LoVo (cell line): Measurements from ENCODE around the gene TSPAN9.
A peak's percentile ranks its signal among the peaks of the same experiment; 100 is the strongest.

Experiments used
- DNase-seq: peaks from one replicate; pipeline ENCODE4 v3.0.0-alpha.2; 2016; ENCODE audit warnings: low spot score

The TSPAN9 gene

GRCh38 chr12:3124917-3125316 lies 47.7 kb downstream of the TSPAN9 start:
- DNase-seq = no peak

- no peak for DNase-seq
Measured at GRCh38 chr12:3125674-3126073, 48.5 kb downstream of the TSPAN9 start.

DNA sequence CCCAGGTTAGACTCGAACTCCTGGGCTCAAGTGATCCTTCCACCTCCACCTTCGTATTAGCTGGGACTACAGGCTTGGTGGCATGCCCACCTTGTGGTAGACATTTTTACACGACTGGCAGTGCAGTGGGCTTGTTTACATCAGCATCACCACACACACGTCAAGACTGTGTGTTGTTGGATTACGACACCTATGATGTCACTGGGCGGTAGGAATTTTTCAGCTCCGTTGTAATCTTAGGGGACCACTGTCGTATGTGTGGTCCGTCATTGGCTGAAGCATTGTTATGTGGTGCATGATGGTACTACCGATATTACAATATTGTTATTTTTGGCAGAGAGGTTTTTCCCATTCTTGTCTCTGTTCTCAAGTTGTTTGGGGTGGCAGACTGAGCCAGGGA lies 50.7 kb downstream of the TSPAN9 start:
- DNase-seq = no peak

DNA sequence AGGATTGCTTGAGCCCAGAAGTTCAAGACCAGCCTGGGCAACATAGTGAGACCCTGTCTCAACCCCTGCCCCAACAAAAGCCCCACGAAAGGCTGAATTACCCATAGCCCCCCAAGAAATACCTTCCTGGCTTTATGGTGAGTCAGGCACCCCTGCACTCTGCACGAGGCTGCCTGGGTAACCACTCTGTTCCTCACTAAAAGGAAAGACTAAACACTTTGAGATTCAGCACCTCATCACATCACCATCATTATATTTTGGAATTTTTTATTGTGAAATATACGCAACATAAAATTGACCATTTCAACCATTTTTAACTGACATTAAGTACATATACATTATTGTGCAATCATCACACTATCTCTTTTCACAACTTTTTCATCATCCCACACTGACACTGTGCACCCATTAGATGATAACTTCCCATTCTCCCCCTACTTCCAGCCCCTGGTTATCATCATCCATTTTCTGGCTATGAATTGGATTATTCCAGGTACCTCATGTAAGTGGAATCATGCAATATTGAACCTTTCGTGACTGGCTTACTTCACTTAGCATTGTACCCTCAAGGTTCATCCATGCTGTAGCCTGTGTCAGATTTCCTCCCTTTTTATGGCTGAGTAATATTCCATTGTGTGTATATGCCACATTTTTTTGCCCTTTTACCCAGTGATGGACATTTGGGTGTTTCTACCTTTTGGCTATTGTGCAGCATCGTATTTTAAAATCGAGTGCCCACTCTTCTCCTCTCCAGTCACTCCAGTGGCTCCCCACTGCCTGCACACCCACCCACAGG lies 51.5 kb downstream of the TSPAN9 start:
- no peak for DNase-seq

GRCh38 chr12:3129301-3130056 lies 52.3 kb downstream of the TSPAN9 start:
- no peak for DNase-seq

DNA sequence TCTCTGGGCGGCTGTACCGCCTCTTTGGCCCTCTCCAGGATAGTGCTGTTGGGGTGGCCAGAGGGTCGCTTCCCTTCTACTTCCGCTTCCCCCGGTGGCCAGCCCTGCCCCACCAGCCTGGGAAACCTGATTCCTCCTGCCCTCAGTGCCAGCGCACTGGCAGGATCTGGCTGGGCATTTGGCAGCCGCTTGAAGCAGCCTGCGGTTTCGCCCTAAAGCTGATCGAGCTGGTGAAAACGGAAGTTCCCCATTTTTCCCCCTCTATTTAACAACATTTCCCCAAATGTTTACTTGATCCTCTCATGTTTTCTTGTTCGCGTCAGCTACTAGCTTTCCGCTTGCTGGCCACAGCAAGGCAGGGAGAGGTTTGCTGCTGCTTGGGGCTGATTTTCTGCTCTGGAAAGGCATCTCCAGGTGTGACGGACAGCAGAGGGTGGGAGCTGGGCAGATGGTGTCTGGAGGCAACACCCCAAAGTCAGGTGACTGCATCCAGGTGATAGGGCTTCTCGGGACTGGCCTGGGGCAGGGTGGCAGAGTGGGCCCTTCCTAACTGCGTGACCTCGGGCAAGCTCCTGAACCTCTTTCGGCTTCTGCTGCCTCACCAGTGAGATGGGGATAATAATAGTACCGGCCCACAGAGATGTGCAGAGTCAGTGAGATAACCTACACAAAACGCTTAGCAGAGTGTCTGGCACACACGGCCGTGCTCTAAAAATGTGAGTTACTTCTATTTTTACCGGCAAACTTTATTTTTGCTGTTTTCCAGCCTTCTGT lies 53.1 kb downstream of the TSPAN9 start:
- DNase-seq = no peak

DNA sequence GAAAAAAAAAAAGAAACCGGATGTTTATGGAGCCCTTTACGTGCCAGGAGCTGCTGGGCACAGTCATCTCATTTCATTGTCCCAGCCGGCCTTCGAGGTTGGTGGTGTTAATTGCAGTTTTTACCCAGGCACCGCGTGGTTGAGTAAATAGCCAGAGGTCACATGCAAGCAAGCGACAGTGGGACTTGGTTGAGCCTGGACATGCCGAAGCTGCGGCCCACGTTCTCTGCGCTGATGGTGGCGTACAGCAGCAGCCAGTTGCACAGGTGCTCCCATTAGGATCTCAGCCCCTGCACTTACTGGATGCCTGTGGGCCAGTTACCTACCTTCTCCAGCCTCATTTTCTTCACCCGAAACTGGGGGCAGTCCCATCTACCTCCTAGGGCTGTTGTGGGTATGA lies 54.0 kb downstream of the TSPAN9 start:
- DNase-seq = no peak

DNA sequence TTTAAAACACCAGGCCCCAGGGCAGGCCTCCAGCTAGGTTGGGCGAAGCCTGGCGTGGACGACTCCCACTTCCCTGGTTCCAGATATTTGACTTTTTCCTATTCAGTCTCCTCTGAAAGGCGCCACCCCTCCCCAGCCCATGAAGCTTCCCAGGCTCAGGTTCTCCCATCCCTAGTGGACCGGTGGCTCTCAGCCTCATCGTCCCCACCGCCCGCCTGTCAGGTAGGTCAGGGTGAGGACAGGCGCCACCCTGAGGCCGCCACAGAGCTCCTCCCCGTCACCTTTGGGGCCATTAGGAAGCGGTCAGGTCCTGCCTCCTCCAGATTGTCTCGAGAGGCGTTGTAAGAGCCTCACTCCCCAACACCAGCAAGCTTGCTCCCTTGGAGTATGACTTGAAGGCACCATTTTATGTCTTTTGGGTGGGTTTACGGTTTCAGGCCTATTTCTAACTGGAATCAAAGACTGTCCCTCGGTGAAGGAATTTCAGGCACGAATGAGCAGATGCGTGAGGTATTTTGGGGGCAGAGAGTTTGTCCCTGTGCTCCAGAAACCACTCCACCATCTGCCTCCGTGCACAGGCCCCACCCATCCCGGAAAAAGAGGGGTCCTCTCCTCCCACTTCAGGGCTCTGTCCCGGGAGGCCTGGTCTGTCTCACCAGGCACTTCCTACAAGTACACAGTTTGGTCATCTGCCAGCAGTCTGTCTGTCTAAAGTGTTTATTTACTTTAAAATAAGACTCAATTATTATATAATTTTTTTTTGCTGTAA lies 55.6 kb downstream of the TSPAN9 start:
- DNase-seq = no peak

- DNase-seq = no peak
Measured at GRCh38 chr12:3133405-3133783, 56.2 kb downstream of the TSPAN9 start.

GRCh38 chr12:3134126-3134525 lies 56.9 kb downstream of the TSPAN9 start:
- DNase-seq = no peak

- DNase-seq = no peak
Measured at GRCh38 chr12:3134526-3135135, 57.5 kb downstream of the TSPAN9 start.

GRCh38 chr12:3135522-3136461 lies 58.6 kb downstream of the TSPAN9 start:
- peak; percentile 68 for DNase-seq

DNA sequence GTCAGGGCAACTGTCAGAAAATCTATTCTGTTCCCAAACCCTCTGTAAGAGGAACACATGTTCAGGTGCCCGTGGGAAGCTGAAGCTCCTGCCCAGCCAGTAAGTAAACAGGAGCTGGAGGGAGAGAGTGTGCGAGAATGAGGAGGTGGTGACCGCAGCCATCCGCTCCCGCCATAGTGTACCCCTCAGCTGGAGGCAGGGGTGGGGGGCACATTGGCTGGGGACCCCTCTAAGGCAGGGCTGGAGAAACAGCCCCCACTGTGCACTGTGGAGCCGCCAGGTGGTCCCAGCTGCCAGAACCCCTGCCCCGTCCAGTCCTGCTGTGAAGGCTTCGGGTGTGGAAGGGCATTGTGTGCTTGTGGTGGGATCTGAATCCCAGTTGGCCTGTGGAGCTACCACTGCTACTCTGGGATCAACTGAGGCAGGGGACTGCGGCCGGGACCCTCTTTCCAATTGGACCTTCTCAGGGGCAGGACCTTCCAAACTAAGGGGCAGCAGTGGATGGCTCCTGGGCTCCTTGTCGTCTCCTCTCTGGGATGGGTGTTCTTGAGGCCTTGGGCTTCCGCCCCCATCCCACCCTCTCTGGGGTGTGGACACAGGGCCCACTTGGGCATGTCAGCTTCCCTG lies 59.6 kb downstream of the TSPAN9 start:
- no peak for DNase-seq

- DNase-seq = no peak
Measured at GRCh38 chr12:3137268-3137781, 60.1 kb downstream of the TSPAN9 start.

DNA sequence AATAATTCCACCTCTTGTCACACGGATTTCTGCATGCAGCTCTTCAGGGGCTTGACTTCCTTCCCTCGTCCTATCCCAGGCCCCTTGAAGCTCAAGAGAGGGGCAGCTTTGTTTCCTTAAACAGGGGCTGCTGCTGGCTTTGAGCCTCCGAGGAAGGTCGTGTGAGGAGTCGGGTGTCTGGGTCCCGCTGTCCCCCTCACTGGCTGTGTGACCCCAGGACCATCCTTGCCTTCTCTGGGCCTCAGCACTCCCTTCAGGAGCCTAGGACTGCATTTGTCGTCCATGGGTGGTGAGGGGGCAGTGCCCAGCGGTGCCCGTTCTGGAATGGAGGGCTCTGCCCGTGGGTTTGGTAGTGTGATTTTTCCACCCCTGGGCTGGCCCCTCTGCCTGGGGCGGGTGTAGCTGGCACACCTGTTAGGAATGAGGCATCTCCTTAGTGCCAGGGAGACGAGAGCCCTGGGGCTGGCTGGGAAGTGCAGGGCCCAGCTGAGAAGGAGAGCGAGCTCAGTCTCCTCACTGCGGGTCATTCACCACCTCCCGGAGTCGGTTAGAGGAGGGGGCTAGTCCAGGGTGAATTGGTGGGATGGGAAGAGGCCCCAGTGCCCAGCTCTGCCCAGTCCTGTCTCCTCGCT lies 60.8 kb downstream of the TSPAN9 start:
- no peak for DNase-seq

- DNase-seq = no peak
Measured at GRCh38 chr12:3138941-3139511, 61.8 kb downstream of the TSPAN9 start.

DNA sequence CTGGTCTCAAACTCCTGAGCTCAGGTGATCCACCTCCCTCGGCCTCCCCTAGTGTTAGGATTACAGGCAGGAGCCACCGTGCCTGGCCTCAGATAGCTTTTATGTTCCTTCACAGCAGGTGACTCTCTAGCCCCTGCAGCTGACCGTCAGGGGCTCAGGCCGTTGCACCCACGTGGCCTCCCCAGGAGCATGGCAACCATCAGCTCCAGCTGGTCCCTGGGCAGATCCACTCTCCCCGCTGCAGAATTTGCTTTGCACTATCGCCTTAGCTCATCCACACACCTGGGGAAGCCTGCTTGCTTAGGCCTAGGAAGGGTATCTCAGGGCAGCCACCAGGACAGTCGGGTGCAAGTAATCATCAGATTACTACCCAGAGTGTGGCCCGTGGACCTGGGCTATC lies 62.6 kb downstream of the TSPAN9 start:
- no peak for DNase-seq

DNA sequence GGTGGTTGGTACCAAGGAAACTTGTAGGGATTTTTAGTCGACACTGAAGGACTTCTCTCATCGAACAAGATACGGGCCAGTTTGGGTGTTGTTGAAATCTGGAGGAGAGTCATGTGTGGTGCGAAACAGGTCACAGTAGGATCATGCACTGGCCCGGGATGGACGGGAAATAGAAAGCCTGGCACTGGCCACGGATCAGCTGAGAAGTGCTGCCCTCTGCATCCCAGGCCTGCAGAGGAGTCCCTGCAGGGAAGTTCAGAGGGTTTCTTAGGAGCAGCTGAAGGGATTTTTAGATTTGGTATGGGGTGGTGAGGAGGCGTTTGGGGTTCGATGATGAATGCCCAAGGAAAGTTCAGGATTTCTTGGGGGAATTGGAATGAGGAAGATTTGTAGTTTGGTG lies 63.1 kb downstream of the TSPAN9 start:
- no peak for DNase-seq
